ENCODE results near the gene LY6G6C.

LY6G6C gene

DNA sequence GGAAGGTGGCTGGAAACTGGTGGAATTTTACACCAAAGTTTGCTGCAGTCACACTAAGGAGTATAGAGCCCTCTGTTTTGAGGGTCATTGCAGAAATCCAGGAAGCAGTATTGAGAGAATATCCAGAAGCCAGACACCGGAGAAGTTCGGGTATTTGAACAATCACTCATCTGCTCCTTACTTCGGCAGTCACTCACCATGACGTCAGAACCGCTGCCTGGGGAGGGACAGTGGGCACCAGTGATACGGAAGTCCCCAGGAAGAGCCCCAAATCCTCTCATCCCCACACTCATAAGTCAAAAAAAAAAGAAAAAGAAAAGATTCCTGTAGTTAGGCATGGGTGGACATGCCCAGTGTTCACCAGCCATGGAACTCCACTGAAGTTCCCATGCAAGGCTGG is 44.6 kb downstream of the LY6G6C start:
- DNase-seq = no peak

DNA sequence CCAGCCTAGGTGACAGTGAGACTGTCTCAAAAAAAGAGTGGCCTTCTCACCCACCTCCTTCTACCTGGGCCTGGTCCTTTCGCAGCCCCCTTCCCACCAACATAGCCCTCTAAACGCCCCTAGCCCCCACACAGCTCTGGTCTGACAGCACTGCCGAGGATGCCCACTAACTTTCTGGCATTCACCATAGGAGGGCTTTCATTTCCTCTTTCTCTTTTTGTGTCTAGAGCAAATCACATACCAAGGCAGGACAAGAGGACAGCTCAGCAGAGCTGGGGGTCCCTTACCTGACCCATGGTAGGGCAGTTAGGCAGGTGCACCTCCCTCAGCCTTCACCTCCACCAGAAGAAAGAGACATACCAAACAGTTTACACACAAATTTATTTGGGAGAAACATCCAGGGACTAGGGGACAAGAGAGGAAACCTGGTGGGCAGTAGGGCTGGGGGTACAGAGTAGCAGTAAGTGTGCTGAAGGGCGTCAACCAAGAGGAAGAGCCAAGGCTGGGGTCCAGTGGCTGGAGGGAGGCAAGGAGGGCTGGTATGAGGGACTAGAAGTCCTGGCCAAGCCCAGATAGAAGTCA is 45.1 kb downstream of the LY6G6C start:
- no peak for DNase-seq

DNA sequence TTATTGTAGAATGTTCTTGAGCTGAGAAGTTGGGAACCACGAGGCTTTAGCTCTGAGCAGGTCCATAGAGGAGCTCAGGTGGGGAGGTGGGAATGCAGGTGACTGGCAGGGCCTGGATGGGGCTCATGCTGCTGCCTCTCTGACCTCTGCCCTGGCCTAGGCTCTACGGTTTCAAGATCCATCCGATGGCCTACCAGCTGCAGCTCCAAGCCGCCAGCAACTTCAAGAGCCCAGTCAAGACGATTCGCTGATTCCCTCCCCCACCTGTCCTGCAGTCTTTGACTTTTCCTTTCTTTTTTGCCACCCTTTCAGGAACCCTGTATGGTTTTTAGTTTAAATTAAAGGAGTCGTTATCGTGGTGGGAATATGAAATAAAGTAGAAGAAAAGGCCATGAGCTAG is 51.9 kb downstream of the LY6G6C start, which contains the start of gene LY6G5B:
TSS of gene LY6G5B (plus strand) at position 301 of the 400 bp plus-strand sequence. CDS start 975 bp downstream, outside the sequence.
- DNase-seq = no peak
